ENCODE results near the gene NME4.

Gene NME4

DNA sequence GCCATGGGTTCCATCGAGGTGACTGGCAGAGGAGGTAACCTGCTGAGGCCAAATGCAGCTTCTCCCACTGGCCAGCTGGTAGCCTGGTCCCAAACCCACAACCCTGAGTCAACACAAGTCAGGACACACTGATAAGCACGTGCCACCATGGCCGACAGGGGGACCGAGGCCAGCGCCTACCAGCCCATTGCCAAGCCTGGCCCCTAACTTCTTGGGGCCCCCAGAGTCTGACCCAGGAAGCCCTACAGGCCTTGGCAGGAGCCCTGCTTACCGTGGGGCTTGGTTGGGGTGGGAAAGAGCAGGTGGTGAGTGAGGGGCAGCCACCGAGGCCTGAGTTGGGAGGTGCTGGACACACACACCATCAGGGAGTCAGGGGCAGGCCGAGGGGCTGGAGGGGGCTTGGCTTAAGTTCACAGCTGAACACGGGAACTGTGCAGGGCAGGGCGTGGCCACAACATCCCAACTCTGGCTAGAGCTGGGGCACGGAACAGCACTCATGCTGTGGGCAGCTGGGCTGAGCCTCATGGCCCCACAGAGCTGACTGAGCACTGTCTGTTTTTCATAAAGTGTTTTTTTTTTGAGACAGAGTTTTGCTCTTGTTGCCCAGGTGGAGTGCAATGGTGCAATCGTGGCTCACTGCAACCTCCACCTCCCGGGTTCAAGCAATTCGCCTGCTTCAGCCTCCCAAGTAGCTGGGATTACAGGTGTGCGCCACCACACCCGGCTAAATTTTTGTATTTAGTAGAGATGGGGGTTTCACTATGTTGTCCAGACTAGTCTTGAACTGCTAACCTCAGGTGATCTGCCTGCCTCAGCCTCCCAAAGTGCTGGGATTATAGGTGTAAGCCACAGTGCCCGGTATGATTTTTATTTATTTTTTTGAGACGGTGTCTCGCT, 32.2 kb upstream of the NME4 start:
- H3K4me3 ChIP-seq (replicated peaks in 1 of 2; ENCODE audit: low read depth in 2 of 2, low read length in 2 of 2) = no peak overlapping the region
- DNase-seq (ENCODE audit: low read depth in 2 of 2) = no peak
- TF ChIP-seq, protein P1, sequence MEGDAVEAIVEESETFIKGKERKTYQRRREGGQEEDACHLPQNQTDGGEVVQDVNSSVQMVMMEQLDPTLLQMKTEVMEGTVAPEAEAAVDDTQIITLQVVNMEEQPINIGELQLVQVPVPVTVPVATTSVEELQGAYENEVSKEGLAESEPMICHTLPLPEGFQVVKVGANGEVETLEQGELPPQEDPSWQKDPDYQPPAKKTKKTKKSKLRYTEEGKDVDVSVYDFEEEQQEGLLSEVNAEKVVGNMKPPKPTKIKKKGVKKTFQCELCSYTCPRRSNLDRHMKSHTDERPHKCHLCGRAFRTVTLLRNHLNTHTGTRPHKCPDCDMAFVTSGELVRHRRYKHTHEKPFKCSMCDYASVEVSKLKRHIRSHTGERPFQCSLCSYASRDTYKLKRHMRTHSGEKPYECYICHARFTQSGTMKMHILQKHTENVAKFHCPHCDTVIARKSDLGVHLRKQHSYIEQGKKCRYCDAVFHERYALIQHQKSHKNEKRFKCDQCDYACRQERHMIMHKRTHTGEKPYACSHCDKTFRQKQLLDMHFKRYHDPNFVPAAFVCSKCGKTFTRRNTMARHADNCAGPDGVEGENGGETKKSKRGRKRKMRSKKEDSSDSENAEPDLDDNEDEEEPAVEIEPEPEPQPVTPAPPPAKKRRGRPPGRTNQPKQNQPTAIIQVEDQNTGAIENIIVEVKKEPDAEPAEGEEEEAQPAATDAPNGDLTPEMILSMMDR (IDR thresholded peaks at IDR 0.05; ENCODE audit: low read depth, low read length) = no peak

DNA sequence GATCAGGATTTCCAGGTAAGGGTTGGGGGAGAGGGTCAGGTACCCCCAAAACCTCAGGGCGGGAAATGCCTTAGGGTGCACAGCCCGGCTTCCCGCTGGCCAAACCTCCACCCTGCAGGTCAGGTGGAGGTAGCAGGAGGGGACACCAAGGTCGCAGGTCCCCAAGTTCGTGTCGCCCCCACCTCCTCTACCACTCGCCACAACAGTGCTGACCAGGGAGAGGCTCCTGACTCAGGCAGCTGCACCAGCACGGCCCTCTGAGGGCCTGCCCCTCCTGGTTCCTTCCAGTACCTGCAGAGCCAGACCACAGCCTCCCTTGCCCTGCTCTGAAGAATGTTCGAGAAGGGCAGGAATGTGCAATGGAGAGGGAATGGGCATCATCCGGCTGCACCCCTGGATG, 30.5 kb upstream of the NME4 start:
- TF ChIP-seq, protein P1 (IDR thresholded peaks at IDR 0.05; ENCODE audit: low read depth, low read length) = no peak
- H3K4me3 ChIP-seq (replicated peaks in 1 of 2; ENCODE audit: low read depth in 2 of 2, low read length in 2 of 2) = no peak overlapping the region
- DNase-seq (ENCODE audit: low read depth in 2 of 2) = no peak

DNA sequence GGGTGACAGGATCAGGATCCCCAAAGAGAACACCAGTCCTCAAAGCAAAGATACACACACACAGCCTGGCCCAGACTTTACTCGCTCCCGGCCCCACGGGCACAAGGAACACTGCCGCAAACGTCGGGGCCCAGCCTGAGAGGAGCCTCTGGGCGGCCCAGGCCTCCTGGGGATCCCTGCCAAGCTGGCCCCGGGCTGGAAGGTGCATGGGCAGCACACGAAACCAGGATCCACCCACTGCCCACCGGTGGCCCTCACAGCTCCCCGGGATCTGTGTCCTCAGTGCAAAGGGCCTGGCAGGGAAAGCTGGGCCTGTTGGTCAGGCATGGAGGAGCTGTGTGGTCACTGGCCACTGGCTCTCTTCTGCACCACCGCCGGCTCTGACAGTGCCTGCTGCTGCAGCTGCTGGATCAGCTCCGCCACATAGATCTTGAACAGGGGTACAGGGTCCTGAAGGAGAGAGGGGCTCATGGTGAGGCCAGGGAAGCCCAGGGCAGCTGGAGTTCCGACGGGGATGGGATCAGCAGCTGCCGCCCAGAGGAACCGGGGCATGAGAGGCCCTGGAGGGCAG, 29.6 kb upstream of the NME4 start:
- TF ChIP-seq, protein P1 (IDR thresholded peaks at IDR 0.05; ENCODE audit: low read depth, low read length) = no peak
- no peak for DNase-seq (ENCODE audit: low read depth in 2 of 2)
- no peak overlapping the region for H3K4me3 ChIP-seq (replicated peaks in 1 of 2; ENCODE audit: low read depth in 2 of 2, low read length in 2 of 2)

DNA sequence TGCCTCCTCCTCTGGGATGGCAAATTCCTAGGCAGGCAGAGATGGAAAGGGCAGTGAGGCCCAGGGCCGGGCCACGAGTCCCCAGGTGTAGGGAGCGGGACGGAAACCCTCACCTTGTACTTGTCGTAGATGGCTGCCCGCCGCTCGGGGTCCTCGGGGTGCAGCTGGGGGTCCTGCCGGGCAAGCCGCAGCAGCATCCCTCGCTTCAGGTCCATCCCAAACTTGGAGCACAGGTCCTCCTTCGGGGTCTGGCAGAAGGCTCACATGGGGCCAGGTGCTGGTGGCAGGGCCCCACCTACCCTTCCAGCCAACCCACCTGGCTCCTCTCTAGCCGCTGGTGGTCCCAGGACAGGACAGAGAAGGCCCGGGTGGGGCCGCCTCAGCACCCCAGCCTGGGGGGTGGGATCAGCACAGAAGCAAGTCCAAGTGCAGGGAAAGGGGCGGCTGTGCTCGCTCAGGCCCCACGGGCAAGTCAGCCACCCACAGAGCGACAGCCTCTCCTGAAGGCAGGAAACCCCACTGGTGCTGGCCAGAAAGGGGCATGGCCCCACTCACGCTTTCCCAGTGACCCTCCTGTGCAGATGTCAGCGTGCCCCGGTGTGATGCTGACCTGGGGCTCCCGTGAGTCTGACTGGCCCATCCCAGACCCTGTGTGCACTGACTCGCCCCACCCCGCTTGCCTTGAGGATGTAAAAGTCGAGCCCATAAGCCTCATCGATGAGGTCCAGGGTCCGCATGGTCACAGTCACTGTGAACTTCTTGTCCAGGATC, 28.4 kb upstream of the NME4 start:
- no peak for DNase-seq (ENCODE audit: low read depth in 2 of 2)
- H3K4me3 ChIP-seq (replicated peaks in 1 of 2; ENCODE audit: low read depth in 2 of 2, low read length in 2 of 2) = no peak overlapping the region
- TF ChIP-seq, protein P1 (IDR thresholded peaks at IDR 0.05; ENCODE audit: low read depth, low read length) = no peak

DNA sequence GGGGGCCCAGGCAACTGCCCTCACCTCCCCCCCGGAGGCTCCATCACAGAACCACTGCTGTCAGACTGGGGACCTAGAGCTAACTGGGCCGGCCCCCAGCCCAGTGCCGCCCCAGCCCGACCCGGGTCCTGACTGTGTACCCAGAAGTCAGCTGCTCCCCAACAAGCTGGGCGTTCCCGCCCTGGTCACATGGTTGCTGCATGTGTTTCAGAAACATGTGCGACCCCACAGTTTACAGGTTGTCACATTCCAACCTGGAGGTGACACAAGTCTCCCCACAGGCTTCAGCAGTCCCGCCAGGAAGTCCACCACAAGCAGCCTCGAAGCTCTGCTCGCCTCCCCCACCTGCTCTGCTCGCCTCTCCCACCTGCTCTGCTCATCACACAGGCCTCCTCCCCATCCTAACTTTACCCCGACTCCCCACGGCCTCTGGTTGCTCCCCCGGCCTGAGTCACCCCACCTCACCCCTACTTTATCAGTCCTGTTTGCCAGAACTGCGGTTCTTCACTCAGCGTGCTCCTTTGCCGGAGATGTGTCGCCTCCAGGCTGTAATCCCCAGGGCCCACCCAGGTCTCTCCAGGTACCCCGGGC, 27.6 kb upstream of the NME4 start:
- H3K4me3 ChIP-seq (replicated peaks in 1 of 2; ENCODE audit: low read depth in 2 of 2, low read length in 2 of 2) = peak overlapping the region; percentile 49
- DNase-seq (ENCODE audit: low read depth in 2 of 2) = no peak
- TF ChIP-seq, protein P1 (IDR thresholded peaks at IDR 0.05; ENCODE audit: low read depth, low read length) = no peak

DNA sequence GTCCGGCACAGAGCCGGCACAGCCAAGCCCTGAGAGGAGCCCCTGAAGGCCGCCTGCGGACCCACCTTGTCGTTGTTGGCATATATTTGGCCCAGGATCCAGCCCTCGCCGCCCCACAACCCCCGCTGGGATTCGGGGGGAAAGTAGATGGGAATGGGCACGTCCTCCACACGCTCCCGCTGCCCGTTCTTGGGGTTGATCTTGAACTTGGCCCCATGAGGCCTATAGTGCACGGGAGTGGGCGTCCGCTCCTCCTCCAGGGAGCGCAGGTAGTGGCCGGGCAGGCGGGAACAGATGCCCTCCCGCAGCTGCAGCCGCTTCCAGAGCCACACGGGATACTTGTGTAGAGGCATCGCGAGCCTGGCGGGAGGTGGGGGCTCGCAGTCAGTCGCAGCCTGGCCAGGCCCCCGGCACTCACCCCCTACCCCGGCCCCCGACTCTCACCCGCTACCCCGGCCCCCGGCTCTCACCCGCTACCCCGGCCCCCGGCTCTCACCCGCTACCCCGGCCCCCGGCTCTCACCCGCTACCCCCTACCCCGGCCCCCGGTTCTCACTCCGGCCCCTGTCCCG, 27.0 kb upstream of the NME4 start:
- H3K4me3 ChIP-seq (replicated peaks in 1 of 2; ENCODE audit: low read depth in 2 of 2, low read length in 2 of 2) = peak overlapping the region; percentile 49
- DNase-seq (ENCODE audit: low read depth in 2 of 2) = peak in 1 of 2 donors; percentile 19
- TF ChIP-seq, protein P1 (IDR thresholded peaks at IDR 0.05; ENCODE audit: low read depth, low read length) = no peak
